AG04449 (cell line): Measurements from ENCODE around the gene SYCP3.

Source experiments
- CTCF ChIA-PET: fragments of 350-600 bp; formaldehyde crosslinking; extraction: SDS; loops from one replicate; lab custom pipeline; 2021; ENCODE audit warnings: antibody characterized with exemption; lab: Yijun Ruan, JAX
- POLR2A ChIA-PET: fragments of 400-600, 350-600 bp; formaldehyde crosslinking; extraction: SDS; loops from one replicate; lab custom pipeline; 2020; ENCODE audit warnings: antibody characterized with exemption, inconsistent platforms; lab: Yijun Ruan, JAX
- DNase-seq: peaks from one replicate; pipeline ENCODE4 v3.0.0-alpha.2; 2010; ENCODE audit warnings: low read depth, low spot score
- H3K4me3 ChIP-seq: 2 replicates; pipeline ENCODE4 v1.5.1; 2011; ENCODE audit warnings: low read depth, mild to moderate bottlenecking, control low read depth, low read length
- TF ChIP-seq, protein P1 (sequence below): IDR thresholded peaks from one replicate; pipeline ENCODE4 v1.5.1; 2011; ENCODE audit warnings: mild to moderate bottlenecking, moderate library complexity, low read length, control low read depth, inconsistent platforms; ENCODE audit not compliant: insufficient read depth; ENCODE audit errors: missing control alignments

Gene SYCP3

DNA sequence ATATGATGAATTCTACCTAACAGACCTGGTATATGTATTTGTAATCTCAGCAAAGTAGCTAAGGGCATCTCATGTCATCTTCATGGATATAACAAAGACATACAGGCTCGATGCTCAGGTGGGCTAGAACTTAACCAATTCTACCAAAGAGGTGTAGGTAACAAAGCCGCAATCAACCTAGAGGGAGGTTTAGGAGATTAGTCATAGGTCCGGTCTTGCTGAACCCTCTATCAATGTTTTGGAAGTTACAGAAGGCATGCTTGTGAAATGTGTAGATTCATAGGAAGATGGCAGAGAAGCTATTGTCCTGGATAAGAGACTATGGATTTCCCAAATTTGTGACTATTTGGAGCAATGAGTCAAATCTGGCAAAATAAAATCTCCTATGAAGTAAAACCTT, 42.6 kb upstream of the SYCP3 start:
- no peak overlapping the region for H3K4me3 ChIP-seq
- no peak for DNase-seq
- POLR2A ChIA-PET = no interaction called here
- TF ChIP-seq, protein P1, sequence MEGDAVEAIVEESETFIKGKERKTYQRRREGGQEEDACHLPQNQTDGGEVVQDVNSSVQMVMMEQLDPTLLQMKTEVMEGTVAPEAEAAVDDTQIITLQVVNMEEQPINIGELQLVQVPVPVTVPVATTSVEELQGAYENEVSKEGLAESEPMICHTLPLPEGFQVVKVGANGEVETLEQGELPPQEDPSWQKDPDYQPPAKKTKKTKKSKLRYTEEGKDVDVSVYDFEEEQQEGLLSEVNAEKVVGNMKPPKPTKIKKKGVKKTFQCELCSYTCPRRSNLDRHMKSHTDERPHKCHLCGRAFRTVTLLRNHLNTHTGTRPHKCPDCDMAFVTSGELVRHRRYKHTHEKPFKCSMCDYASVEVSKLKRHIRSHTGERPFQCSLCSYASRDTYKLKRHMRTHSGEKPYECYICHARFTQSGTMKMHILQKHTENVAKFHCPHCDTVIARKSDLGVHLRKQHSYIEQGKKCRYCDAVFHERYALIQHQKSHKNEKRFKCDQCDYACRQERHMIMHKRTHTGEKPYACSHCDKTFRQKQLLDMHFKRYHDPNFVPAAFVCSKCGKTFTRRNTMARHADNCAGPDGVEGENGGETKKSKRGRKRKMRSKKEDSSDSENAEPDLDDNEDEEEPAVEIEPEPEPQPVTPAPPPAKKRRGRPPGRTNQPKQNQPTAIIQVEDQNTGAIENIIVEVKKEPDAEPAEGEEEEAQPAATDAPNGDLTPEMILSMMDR = no peak
- CTCF ChIA-PET = interaction anchor here (1.0 to 1.3 kb wide), 3 partner anchors 8 to 14 kb away, joined by 3 to 6 read pairs (median 5); no protein-coding TSS in a partner anchor

- H3K4me3 ChIP-seq = no peak overlapping the region
- ChIA-PET CTCF (interaction anchor here (0.9 to 6.6 kb wide), 7 partner anchors 9 to 1030 kb away, joined by 3 to 59 read pairs (median 6); partner anchors contain the start of gene GNPTAB), POLR2A (no interaction called here)
- no peak for DNase-seq
- TF ChIP-seq, protein P1 = no peak
These were observed 41.3 kb upstream of the SYCP3 start for GRCh38 chr12:101780599-101780998.

GRCh38 chr12:101779626-101780025, 40.4 kb upstream of the SYCP3 start:
- ChIA-PET CTCF (interaction anchor here (1.1 to 6.6 kb wide), 6 partner anchors 8 to 60 kb away, joined by 3 to 59 read pairs (median 7); partner anchors contain the start of gene GNPTAB), POLR2A (no interaction called here)
- DNase-seq = no peak
- TF ChIP-seq, protein P1 = no peak
- no peak overlapping the region for H3K4me3 ChIP-seq

DNA sequence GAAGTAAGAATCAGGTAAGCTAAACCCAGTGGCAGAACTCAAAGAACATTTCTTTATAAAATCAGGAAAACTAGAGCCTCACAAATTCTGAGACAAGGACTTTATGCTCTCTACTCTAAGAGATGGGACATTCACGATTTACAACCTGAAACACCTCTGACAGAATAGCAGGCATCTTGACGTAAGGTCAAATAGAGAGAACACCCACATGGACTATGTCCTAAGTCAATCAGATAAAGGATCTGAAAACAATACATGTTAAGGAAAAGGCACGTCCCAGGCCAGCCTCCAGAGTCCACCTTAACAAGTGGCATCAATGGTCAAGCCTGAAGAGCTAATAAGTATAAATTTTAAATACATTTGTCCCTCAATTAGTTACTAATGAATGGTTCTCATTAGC, 39.9 kb upstream of the SYCP3 start:
- no peak for DNase-seq
- no peak overlapping the region for H3K4me3 ChIP-seq
- TF ChIP-seq, protein P1 = no peak
- ChIA-PET POLR2A (no interaction called here), CTCF (interaction anchor here (1.1 to 6.6 kb wide), 5 partner anchors 7 to 60 kb away, joined by 3 to 59 read pairs (median 8); partner anchors contain the start of gene GNPTAB)

GRCh38 chr12:101777978-101778377, 38.7 kb upstream of the SYCP3 start:
- no peak overlapping the region for H3K4me3 ChIP-seq
- CTCF ChIA-PET = interaction anchor here (0.8 to 6.6 kb wide), 5 partner anchors 8 to 62 kb away, joined by 3 to 59 read pairs (median 4); partner anchors contain the start of gene GNPTAB
- no peak for DNase-seq
- POLR2A ChIA-PET = no interaction called here
- TF ChIP-seq, protein P1 = no peak

GRCh38 chr12:101777485-101777884, 38.2 kb upstream of the SYCP3 start:
- CTCF ChIA-PET = interaction anchor here (0.8 to 6.6 kb wide), 5 partner anchors 9 to 62 kb away, joined by 3 to 59 read pairs (median 4); partner anchors contain the start of gene GNPTAB

More at GRCh38 chr12:101777485-101777884, 38.2 kb upstream of the SYCP3 start:
- DNase-seq = no peak
- TF ChIP-seq, protein P1 = no peak
- H3K4me3 ChIP-seq = no peak overlapping the region
- POLR2A ChIA-PET = no interaction called here
